Heart right ventricle (tissue), 16 donors: ENCODE measurements around the gene ERFL. TPM values are rescaled to one million over a fixed set of nuclear protein-coding genes. Genes with fewer than 3 reads are reported as not detected.
A peak's percentile ranks its signal among the peaks of the same experiment; 100 is the strongest.

Source experiments
- ATAC-seq, 8 donors: fragments of 200-7000 bp; cut with Tn5 transposase; one replicate each; pipeline ENCODE4 v1.9.1; 2020; ENCODE audit warnings: mild to moderate bottlenecking in 8 of 8, moderate library complexity in 8 of 8, moderate number of reproducible peaks in 1 of 8
- DNase-seq, 2 donors: peaks; one replicate each; pipeline ENCODE4 v3.0.0-alpha.2; 2020
- H3K27ac ChIP-seq, 10 donors: fragments of 200-600 bp; sonication (generic) in 2 of 10; one replicate each; pipeline versions ENCODE4 v1.5.0 to v1.8.0; 2020 to 2022; ENCODE audit warnings: mild to moderate bottlenecking in 3 of 10
- H3K27me3 ChIP-seq, 7 donors: fragments of 200-600 bp; one replicate each; pipeline ENCODE4 v1.8.0; 2021 to 2022; ENCODE audit warnings: mild to moderate bottlenecking in 2 of 7
- H3K36me3 ChIP-seq, 9 donors: fragments of 200-600 bp; sonication (generic) in 1 of 9; one replicate each; pipeline versions ENCODE4 v1.5.0 to v1.8.0; 2020 to 2022; ENCODE audit warnings: mild to moderate bottlenecking in 2 of 9
- H3K4me1 ChIP-seq, 9 donors: fragments of 200-600 bp; sonication (generic) in 1 of 9; one replicate each; pipeline versions ENCODE4 v1.5.0 to v1.8.0; 2020 to 2022; ENCODE audit warnings: mild to moderate bottlenecking in 4 of 9
- H3K4me3 ChIP-seq, 10 donors: fragments of 200-600 bp; sonication (generic) in 2 of 10; one replicate each; pipeline versions ENCODE4 v1.5.0 to v1.8.0; 2020 to 2022; ENCODE audit warnings: mild to moderate bottlenecking in 7 of 10, moderate library complexity in 2 of 10
- H3K9me3 ChIP-seq, 11 donors: fragments of 200-600 bp in 10 of 11; sonication (generic) in 2 of 11; one replicate each; pipeline versions ENCODE4 v1.5.0 to v1.8.0; 2013 to 2022; ENCODE audit warnings: mild to moderate bottlenecking in 2 of 11, control low read depth in 1 of 11, moderate library complexity in 1 of 11
- WGBS, 2 donors: extraction: QIAGEN DNeasy Blood & Tissue Kit; methylation state at CpG; one replicate each; pipeline ENCODE4 v1.1.7; 2013; ENCODE audit warnings: inconsistent platforms in 1 of 2; 5-methylcytosine and 5-hydroxymethylcytosine counted together
- intact Hi-C, 10 donors: fragments of 100-400 bp; cut with DNase I; formaldehyde crosslinking; loops; one replicate each; pipeline versions ENCODE4 v1.11.1 to v1.14.2; 2022
- polyA plus RNA-seq, 2 donors: library from polyadenylated mRNA; stranded (reverse); fragments of 200-250 nt; gene quantifications; one replicate each; pipeline ENCODE4 v1.2.3, GENCODE V29; 2013
- total RNA-seq, 10 donors: library from RNA; stranded (reverse); fragmentation: NEBNext Ultra II Directional in 3 of 10; extraction: Animal tissue kit (Norgen Biotek cat#: 25700) in 3 of 10; gene quantifications; one replicate each; pipeline versions ENCODE4 v1.2.1 to v1.2.4, GENCODE V29; 2021 to 2023
- TF ChIP-seq, protein P1 (sequence below), 9 donors: fragments of 200-600 bp; sonication (generic) in 2 of 9; IDR thresholded peaks; one replicate each; pipeline versions ENCODE4 v1.5.0 to v1.8.0; 2021 to 2022; ENCODE audit warnings: antibody characterized with exemption in 9 of 9, mild to moderate bottlenecking in 5 of 9, moderate library complexity in 1 of 9
- donor health status: Arrhythmogenic right ventricular cardiomyopathy.
- donor health status: ischemic (EF 13 %, LVEDD 7.1; RV severe dilation, severe dysfunction).
- donor health status: healthy with polysubstance abuse.
- donor health status: DM: no; HTN: yes; CAD: no.
- donor health status: DM: no; HTN: no; CAD: no.
- donor health status: ischemic (EF 25% LVEDD 6.9; RV normal size, moderate dysfunction).
- donor health status: ischemic (EF 25% LVEDD 5.7; RV mildly dilated, moderate dysfunction).
- donor health status: healthy.
- donor health status: DM: yes; HTN: yes; CAD: no.
- donor health status: Ischemic cardiomyopathy.
- donor health status: ischemic (EF 35%, LVEDD 5.7; RV mildly dilated, moderate dysfunction).
- donor health status: nonischemic (EF 11% LVEDD 7.7; RV severe dilation, severe dysfunction).
- donor health status: DM: yes; HTN: yes; CAD: no.
- donor health status: PGD.
- donor health status: ischemic (EF 29% LVEDD 5.4; RV normal size, mild dysfunction).
- donor health status: nonischemic (EF 23%, LVEDD 6.1; RV moderate dilation, normal function).

ERFL gene
- total and polyA plus RNA-seq, 12 donors, result 0.04 to 0.22 (median 0.13) TPM; not detected in 7

DNA sequence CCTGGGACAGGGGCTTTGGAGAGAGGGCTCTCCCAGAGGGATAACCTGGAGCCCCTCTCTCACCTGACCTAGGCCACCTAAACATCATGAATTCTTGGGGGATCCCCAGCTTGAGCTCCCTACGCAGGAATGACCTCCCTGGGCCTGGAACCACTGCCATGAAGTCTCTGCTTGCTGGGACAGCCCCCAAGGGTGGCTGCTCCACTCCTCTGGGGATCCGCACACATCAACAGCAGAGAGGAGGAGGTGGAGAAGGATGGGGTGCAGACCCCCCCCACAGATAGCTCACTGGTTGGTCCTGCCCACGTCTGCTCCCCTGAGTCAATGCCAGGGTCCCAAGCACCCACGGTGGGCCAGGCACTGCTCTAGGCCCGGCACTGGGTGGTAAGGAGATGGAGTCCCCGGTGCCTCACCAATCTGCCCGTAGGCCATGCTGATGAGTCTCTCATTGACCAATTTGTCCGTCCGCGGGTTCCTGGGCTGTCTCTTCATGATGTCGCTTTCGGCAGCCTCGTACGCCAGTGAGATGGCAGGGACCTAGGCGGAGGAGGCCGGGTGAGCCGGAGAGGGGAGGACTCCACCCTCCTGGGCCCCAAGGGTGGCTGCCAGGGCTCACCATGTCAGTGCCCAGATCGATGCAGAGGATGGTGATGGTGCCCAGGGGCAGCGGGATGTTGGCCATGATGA lies 41.7 kb upstream of the ERFL start:
- peak in 1 of 8 donors; percentile 1 for ATAC-seq
- no peaks in the 10 kb centered on the region for H3K9me3 ChIP-seq
- intact Hi-C loops, result no loop called here
- no peaks in the 10 kb centered on the region for H3K4me1 ChIP-seq
- no peak overlapping the region for H3K4me3 ChIP-seq
- DNase-seq, result no peak
- H3K27ac ChIP-seq, result no peak overlapping the region
- TF ChIP-seq, protein P1, sequence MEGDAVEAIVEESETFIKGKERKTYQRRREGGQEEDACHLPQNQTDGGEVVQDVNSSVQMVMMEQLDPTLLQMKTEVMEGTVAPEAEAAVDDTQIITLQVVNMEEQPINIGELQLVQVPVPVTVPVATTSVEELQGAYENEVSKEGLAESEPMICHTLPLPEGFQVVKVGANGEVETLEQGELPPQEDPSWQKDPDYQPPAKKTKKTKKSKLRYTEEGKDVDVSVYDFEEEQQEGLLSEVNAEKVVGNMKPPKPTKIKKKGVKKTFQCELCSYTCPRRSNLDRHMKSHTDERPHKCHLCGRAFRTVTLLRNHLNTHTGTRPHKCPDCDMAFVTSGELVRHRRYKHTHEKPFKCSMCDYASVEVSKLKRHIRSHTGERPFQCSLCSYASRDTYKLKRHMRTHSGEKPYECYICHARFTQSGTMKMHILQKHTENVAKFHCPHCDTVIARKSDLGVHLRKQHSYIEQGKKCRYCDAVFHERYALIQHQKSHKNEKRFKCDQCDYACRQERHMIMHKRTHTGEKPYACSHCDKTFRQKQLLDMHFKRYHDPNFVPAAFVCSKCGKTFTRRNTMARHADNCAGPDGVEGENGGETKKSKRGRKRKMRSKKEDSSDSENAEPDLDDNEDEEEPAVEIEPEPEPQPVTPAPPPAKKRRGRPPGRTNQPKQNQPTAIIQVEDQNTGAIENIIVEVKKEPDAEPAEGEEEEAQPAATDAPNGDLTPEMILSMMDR (IDR thresholded peaks at IDR 0.05), result no peak
- H3K36me3 ChIP-seq, result peaks cover 0 to 84% (median 0%) of the 10 kb centered on the region in 9 donors
- 86 to 90% methylated on average over 19 of the region's 19 CpGs for WGBS, 2 donors
- peaks cover 0 to 4% (median 0%) of the 10 kb centered on the region in 7 donors for H3K27me3 ChIP-seq

DNA sequence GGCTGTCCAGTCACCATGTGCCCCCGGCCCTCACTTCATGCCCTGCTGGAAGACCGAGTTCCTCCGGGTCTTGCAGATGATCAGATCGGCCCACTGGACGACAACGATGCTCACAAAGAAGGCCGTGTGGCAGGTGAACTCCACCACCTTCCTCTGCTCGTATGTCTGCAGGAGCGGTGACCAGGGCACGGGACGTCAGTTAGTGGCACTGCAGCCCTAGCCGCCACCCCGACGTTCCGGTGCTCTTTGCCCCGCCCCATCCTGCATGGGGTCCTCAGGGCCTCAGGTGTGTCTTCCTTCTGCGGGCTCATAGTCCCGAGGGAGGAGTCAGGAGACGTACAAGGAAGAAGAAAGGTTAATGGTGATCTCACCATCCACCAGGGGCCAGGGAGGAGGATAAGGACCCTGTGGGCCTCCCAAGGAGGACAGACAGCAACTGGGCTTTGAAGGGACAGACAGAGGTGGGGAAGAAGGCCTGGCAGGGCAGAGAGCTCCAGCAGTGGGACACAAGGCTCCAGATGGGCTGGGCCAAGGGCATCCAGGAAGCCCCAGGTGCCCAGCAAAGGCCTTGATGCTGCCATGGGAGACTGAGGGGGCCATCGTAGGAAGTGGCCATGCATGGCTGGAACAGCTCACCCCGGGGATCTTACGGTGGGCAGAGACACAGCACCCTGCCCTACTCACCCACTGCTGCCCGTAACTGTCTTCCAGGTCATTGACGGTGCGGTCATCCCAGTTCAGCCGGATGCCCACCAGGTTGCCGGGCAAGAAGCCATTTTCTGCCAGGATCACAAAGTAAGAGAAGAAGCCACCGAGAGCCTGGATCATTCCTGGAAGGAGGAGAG lies 40.7 kb upstream of the ERFL start:
- ATAC-seq, result peak in 1 of 8 donors; percentile 4
- TF ChIP-seq, protein P1 (IDR thresholded peaks at IDR 0.05), result no peak
- Histone ChIP-seq H3K4me1 (no peaks in the 10 kb centered on the region), H3K27ac (no peak overlapping the region), H3K27me3 (peaks cover 0 to 4% (median 0%) of the 10 kb centered on the region in 7 donors), H3K4me3 (no peak overlapping the region), H3K9me3 (no peaks in the 10 kb centered on the region), H3K36me3 (peaks cover 0 to 76% (median 0%) of the 10 kb centered on the region in 9 donors)
- 79 to 87% methylated on average over 28 of the region's 28 CpGs for WGBS, 2 donors
- DNase-seq, result no peak
- intact Hi-C loops, result no loop called here

DNA sequence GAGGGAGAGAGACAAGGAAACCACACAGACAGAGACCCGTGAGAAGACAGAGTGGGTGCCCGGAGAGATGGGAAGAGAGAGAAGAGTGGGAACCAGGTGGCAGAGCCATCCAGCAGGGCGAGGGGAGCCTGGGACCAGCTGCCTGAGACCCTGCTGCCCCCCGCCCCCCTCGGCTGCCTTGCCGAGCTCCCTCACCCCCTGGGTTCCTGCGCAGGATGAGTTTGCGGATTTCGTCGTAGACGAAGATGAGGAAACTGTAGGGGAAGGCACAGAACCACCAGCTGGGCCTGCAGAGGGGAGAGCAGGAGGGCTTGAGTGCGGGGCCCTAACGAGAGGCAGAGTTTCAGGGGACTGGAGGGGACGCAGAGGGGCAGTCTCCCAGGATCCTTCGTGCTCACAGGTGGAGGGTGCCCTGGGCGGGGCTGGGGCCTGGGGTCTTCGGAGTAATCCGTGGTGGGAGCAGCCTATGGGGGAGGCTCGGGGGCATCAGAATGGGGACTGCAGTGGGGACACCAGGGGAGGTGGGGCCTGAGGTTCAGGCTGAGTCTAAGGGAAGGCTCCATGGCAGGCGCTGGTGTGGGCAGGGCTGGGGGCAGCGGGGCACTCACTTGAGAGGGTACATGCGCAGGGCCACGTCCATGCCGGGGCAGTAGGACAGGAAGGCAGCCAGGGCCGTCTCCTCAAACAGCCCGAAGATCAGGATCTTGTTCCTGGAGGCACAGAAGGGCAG lies 39.0 kb upstream of the ERFL start:
- Histone ChIP-seq H3K9me3 (no peaks in the 10 kb centered on the region), H3K4me3 (peak overlapping the region in 1 of 10 donors; percentile 9), H3K4me1 (no peaks in the 10 kb centered on the region), H3K36me3 (peaks cover 0 to 62% (median 0%) of the 10 kb centered on the region in 9 donors), H3K27me3 (peaks cover 0 to 4% (median 0%) of the 10 kb centered on the region in 7 donors), H3K27ac (peak overlapping the region in 2 of 10 donors; percentile 40 to 75)
- WGBS, 2 donors, result 65 to 77% methylated on average over 26 of the region's 26 CpGs
- DNase-seq (no peak), ATAC-seq (peak in 1 of 8 donors; percentile 5)
- intact Hi-C loops, result no loop called here
- TF ChIP-seq, protein P1 (IDR thresholded peaks at IDR 0.05), result no peak

DNA sequence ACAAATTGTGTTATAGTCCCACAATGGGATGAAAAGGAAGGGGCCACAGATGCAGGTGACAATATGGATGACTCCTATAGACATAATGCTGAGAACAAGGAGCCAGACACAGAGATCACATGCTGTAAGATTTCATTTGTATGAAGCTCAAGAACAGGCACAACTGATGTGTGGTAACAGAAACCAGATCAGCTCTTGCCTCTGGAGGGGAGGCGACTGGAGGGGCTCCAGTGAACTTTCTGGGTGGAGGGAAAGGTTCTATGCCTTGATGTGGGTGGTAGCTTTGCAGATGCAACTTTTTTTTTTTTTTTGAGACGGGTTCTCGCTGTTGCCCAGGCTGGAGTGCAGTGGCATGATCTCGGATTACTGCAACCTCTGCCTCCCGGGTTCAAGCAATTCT lies 36.9 kb upstream of the ERFL start:
- 72 to 78% methylated on average over 5 of the region's 5 CpGs for WGBS, 2 donors
- no peaks in the 10 kb centered on the region for H3K9me3 ChIP-seq
- H3K27ac ChIP-seq, result no peak overlapping the region
- TF ChIP-seq, protein P1 (IDR thresholded peaks at IDR 0.05), result no peak
- H3K4me3 ChIP-seq, result no peak overlapping the region
- intact Hi-C loops, result no loop called here
- peaks cover 0 to 4% (median 0%) of the 10 kb centered on the region in 7 donors for H3K27me3 ChIP-seq
- H3K4me1 ChIP-seq, result no peaks in the 10 kb centered on the region
- ATAC-seq, result no peak
- DNase-seq, result no peak
- H3K36me3 ChIP-seq, result peaks cover 0 to 43% (median 0%) of the 10 kb centered on the region in 9 donors
